PC-9 (cell line): ENCODE data around the gene COMMD1. TPM values are rescaled to one million over a fixed set of nuclear protein-coding genes. Genes with fewer than 3 reads are reported as not detected.
"Not testable (repeated sequence)": the region's sequence is repeated elsewhere in the genome, so short reads cannot be mapped to it uniquely, and the experiment has no call there.

Experiments
- BruUV-seq: library from RNA; stranded (reverse); fragments of 400-500 nt; replicated peaks from 2 replicates; lab custom pipeline; 2021; lab: Mats Ljungman, UMichigan
- CTCF ChIA-PET: fragments of 300-600 bp; sonication (Branson Sonifier 250); formaldehyde crosslinking; loops from one replicate; lab custom pipeline; 2022; ENCODE audit warnings: antibody characterized with exemption; lab: Charles Lee
- POLR2A ChIA-PET: fragments of 300-600 bp; sonication (Branson Sonifier 250); formaldehyde crosslinking; loops from one replicate; lab custom pipeline; 2022; ENCODE audit warnings: antibody characterized with exemption; ENCODE audit not compliant: unreplicated experiment; lab: Charles Lee
- DNase-seq, 2 experiments: peaks; one replicate each; pipeline versions ENCODE4 v3.0.0 to v3.0.0-alpha.2; 2015 to 2022; ENCODE audit warnings: mixed read lengths in 1 of 2
- H2AFZ ChIP-seq: fragments of 200-600 bp; sonication (generic); 2 replicates; pipeline ENCODE4 v1.8.1; 2017; ENCODE audit warnings: antibody characterized with exemption
- H3F3A ChIP-seq: fragments of 200-600 bp; sonication (generic); 2 replicates; pipeline ENCODE4 v1.8.1; 2017; ENCODE audit warnings: antibody characterized with exemption, mild to moderate bottlenecking, low read depth; ENCODE audit not compliant: insufficient read depth
- H3K27ac ChIP-seq: fragments of 200-600 bp; sonication (generic); 2 replicates; pipeline ENCODE4 v1.6.1; 2016; ENCODE audit warnings: mixed run types
- H3K27me3 ChIP-seq: fragments of 200-600 bp; sonication (generic); 2 replicates; pipeline ENCODE4 v1.6.1; 2016; ENCODE audit warnings: low read depth, mixed run types; ENCODE audit not compliant: insufficient read depth
- H3K36me3 ChIP-seq: fragments of 200-600 bp; sonication (generic); 2 replicates; pipeline ENCODE4 v1.6.1; 2016; ENCODE audit warnings: low read depth, mixed run types
- H3K4me1 ChIP-seq: fragments of 200-600 bp; sonication (generic); replicated peaks from 2 replicates; pipeline ENCODE4 v1.6.1; 2016; ENCODE audit warnings: mixed run types; ENCODE audit not compliant: insufficient read depth
- H3K4me2 ChIP-seq: fragments of 200-600 bp; sonication (generic); 2 replicates; pipeline ENCODE4 v1.6.1; 2017; ENCODE audit warnings: mixed run types
- H3K4me3 ChIP-seq: fragments of 200-600 bp; sonication (generic); 2 replicates; pipeline ENCODE4 v1.6.1; 2016; ENCODE audit warnings: mixed run types
- H3K79me2 ChIP-seq: fragments of 200-600 bp; sonication (generic); 2 replicates; pipeline ENCODE4 v1.6.1; 2017; ENCODE audit warnings: low read depth, mixed run types
- H3K9me2 ChIP-seq: fragments of 200-600 bp; sonication (generic); 2 replicates; pipeline ENCODE4 v1.8.1; 2017; ENCODE audit warnings: mild to moderate bottlenecking; ENCODE audit not compliant: insufficient read depth
- H3K9me3 ChIP-seq: fragments of 200-600 bp; sonication (generic); 2 replicates; pipeline ENCODE4 v1.8.1; 2016; ENCODE audit warnings: low read depth; ENCODE audit not compliant: insufficient read depth
- H4K20me1 ChIP-seq: fragments of 200-600 bp; sonication (generic); 2 replicates; pipeline ENCODE4 v1.8.1; 2017; ENCODE audit not compliant: insufficient read depth
- EZH2 ChIP-seq: fragments of 200-600 bp; sonication (generic); IDR thresholded peaks from 2 replicates; pipeline ENCODE4 v1.8.0; 2017; ENCODE audit warnings: antibody characterized with exemption, low read depth
- intact Hi-C: fragments of 100-400 bp; cut with micrococcal nuclease; formaldehyde crosslinking; loops from one replicate; pipeline ENCODE4 v1.10.0; 2022; ENCODE audit not compliant: unreplicated experiment
- total RNA-seq: library from RNA; stranded (reverse); gene quantifications from 2 replicates; pipeline ENCODE4 v1.2.3, GENCODE V29; 2021
- TF ChIP-seq, protein P1 (sequence below): fragments of 200-600 bp; sonication (generic); conservative IDR thresholded peaks from 2 replicates; pipeline ENCODE4 v1.6.1; 2017; ENCODE audit warnings: mixed run types, antibody characterized with exemption, mild to moderate bottlenecking, moderate library complexity

Gene COMMD1
- total RNA-seq, 1 experiment from 2014 or later, result 16.3 TPM

DNA sequence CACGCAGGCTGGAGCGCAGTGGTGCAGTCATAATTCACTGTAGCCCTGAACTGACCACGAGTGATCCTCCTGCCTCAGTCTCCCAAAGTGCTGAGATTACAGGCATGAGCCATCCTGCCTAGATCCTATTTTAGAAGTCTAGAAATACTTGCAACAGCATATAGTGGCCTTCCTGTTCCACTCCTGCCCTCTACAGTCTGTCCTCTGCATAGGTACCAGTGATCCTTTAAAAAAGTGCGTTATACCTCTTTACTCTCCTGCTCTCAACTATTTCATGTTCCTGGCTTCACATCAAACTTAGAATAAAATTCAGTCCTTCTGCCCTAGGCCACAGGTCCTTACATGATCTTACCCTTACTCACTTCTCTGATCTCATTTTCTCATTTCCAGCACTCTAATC is 6.0 kb downstream of the COMMD1 start:
- no peak for TF ChIP-seq EZH2
- TF ChIP-seq, protein P1, sequence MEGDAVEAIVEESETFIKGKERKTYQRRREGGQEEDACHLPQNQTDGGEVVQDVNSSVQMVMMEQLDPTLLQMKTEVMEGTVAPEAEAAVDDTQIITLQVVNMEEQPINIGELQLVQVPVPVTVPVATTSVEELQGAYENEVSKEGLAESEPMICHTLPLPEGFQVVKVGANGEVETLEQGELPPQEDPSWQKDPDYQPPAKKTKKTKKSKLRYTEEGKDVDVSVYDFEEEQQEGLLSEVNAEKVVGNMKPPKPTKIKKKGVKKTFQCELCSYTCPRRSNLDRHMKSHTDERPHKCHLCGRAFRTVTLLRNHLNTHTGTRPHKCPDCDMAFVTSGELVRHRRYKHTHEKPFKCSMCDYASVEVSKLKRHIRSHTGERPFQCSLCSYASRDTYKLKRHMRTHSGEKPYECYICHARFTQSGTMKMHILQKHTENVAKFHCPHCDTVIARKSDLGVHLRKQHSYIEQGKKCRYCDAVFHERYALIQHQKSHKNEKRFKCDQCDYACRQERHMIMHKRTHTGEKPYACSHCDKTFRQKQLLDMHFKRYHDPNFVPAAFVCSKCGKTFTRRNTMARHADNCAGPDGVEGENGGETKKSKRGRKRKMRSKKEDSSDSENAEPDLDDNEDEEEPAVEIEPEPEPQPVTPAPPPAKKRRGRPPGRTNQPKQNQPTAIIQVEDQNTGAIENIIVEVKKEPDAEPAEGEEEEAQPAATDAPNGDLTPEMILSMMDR, result no peak
- no peaks in the 10 kb centered on the region for H3K27me3 ChIP-seq
- no peak for DNase-seq
- H3F3A ChIP-seq, result peaks cover 7% of the 10 kb centered on the region
- no peaks in the 10 kb centered on the region for H3K9me2 ChIP-seq
- H3K27ac ChIP-seq, result no peak overlapping the region
- peaks cover 9% of the 10 kb centered on the region; the same call in 1 of the 2 replicates for H3K4me1 ChIP-seq
- intact Hi-C loops, result loop anchor here (10.0 kb wide), 1 partner anchor 393 kb away; no protein-coding TSS in a partner anchor
- no peaks in the 10 kb centered on the region for H4K20me1 ChIP-seq
- no peaks in the 10 kb centered on the region for H3K9me3 ChIP-seq
- CTCF ChIA-PET, result interaction anchor here (0.6 kb wide), 1 partner anchor 775 kb away, joined by 3 read pairs; no protein-coding TSS in a partner anchor
- no peak overlapping the region for H3K4me3 ChIP-seq
- POLR2A ChIA-PET, result no interaction called here
- H2AFZ ChIP-seq, result no peak overlapping the region
- 0 out of 2 replicates have a peak, but pooled peaks cover 2% of the 10 kb centered on the region for H3K79me2 ChIP-seq
- BruUV-seq, result no TSS peak
- no peak overlapping the region for H3K4me2 ChIP-seq
- H3K36me3 ChIP-seq, result no peaks in the 10 kb centered on the region

DNA sequence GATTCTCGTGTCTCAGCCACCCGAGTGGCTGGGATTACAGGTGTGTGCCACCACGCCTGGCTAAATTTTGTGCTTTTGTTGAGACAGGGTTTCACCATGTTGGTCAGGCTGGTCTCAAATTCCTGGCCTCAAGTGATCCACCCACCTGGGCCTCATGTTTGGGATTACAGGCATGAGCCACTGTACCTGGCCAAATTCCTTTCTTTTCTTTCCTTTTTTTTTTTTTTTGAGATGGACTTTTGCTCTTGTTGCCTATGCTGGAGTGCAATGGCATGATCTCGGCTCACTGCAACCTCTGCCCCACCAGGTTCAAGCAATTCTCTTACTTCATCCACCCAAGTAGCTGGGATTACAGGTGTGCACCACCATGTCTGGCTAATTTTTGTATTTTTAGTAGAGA is 9.3 kb downstream of the COMMD1 start:
- H3F3A ChIP-seq, H3K9me2 ChIP-seq, BruUV-seq, H3K79me2 ChIP-seq, DNase-seq, H2AFZ ChIP-seq, H3K27ac ChIP-seq, CTCF ChIA-PET, H3K36me3 ChIP-seq, H3K4me2 ChIP-seq, H3K27me3 ChIP-seq, H3K4me1 ChIP-seq, H4K20me1 ChIP-seq, H3K9me3 ChIP-seq, H3K4me3 ChIP-seq, POLR2A ChIA-PET: not testable (repeated sequence)
- intact Hi-C loops, result loop anchor here (5.0 to 10.0 kb wide), 3 partner anchors 78 to 863 kb away; no protein-coding TSS in a partner anchor

DNA sequence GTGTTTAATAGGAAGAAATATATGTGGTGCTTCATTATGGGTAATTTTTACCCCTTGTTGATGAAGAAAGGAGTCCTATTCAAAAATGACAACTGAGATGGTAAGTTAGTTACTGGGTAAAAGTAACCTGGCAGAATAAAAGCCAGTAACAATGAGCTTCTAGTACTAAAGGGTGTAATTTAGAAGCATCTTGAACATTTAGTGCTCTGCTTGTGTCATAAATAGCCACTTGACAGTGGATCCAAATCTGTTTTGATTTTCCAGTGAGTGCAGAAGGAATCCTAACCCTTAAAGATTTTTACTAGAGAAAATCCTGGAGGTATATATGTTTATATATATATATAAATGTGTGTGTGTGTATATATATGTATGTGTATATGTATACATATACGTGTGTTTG is 15.1 kb downstream of the COMMD1 start:
- Histone ChIP-seq H3K4me3 (no peak overlapping the region), H3K36me3 (no peaks in the 10 kb centered on the region), H3K9me3 (no peaks in the 10 kb centered on the region), H3K27me3 (no peaks in the 10 kb centered on the region), H3K79me2 (no peaks in the 10 kb centered on the region), H4K20me1 (no peaks in the 10 kb centered on the region), H3K9me2 (no peaks in the 10 kb centered on the region), H3F3A (no peaks in the 10 kb centered on the region), H3K27ac (no peak overlapping the region), H3K4me2 (no peak overlapping the region), H3K4me1 (no peaks in the 10 kb centered on the region), H2AFZ (no peak overlapping the region)
- intact Hi-C loops, result loop anchor here (5.0 kb wide), 1 partner anchor 1622 kb away; no protein-coding TSS in a partner anchor
- no TSS peak for BruUV-seq
- TF ChIP-seq EZH2, result no peak
- TF ChIP-seq, protein P1, result no peak
- ChIA-PET CTCF (interaction anchor here (0.7 kb wide), 1 partner anchor 412 kb away, joined by 5 read pairs; no protein-coding TSS in a partner anchor), POLR2A (no interaction called here)
- DNase-seq, result no peak

DNA sequence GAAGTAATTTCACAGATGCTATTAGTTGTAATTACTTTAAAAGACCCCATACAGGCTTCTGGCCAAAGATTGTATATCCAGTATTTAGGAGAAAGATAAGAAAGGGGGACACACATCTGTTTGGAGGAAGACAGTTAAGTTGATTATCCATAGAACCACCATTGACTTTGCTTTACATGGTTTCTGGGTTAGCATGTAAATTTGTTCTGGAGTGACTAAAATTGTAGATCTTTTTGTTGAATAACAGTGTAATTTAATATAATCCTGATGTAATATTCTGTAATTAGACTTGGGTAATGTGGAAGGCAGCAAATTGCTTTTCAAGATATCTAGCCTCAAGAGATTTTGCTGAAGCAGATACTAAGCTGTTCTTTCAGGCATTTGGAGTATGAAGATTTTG is 17.2 kb downstream of the COMMD1 start:
- Histone ChIP-seq H3F3A (no peaks in the 10 kb centered on the region), H3K79me2 (no peaks in the 10 kb centered on the region), H3K27me3 (no peaks in the 10 kb centered on the region), H3K9me3 (no peaks in the 10 kb centered on the region), H4K20me1 (no peaks in the 10 kb centered on the region), H3K9me2 (no peaks in the 10 kb centered on the region), H3K4me1 (no peaks in the 10 kb centered on the region), H3K4me3 (no peak overlapping the region), H3K36me3 (no peaks in the 10 kb centered on the region), H3K4me2 (no peak overlapping the region), H2AFZ (no peak overlapping the region), H3K27ac (no peak overlapping the region)
- DNase-seq, result no peak
- ChIA-PET POLR2A (no interaction called here), CTCF (interaction anchor here (0.6 kb wide), 1 partner anchor 491 kb away, joined by 3 read pairs; no protein-coding TSS in a partner anchor)
- TF ChIP-seq EZH2, result no peak
- TF ChIP-seq, protein P1, result no peak
- intact Hi-C loops, result loop anchor here (5.0 kb wide), 1 partner anchor 1620 kb away; no protein-coding TSS in a partner anchor
- no TSS peak for BruUV-seq
